ENCODE measurements around the gene ATP10D. TPM values are rescaled to one million over a fixed set of nuclear protein-coding genes. Genes with fewer than 3 reads are reported as not detected.

ATP10D gene
- total RNA-seq, 1 experiment from 2014 or later, result 3.8 TPM

DNA sequence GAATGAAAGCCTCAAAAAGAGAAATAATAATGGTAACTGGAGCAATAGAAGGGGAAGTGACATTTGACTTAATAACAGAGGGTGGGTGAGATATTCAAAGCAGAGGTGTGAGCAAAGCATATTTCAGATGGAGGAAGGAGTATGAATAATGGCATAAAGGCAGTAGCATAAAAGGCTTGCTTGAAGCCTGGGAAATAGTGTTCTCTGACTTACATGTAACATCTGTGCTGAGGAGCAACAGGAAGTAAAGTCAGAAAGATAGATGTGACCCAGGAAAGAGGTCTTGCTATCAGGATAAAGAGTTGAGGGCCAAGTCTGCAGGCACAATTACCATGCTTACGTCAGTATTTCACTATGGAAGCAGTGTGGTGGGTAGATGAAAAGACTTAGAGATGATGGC, 28.4 kb downstream of the ATP10D start:
- no peak overlapping the region for H3K4me3 Mint-ChIP-seq
- WGBS (ENCODE audit: extremely low coverage, insufficient read length, low lambda C conversion rate), result no CpG with 5 or more reads among the region's 1 CpG
- H3K14ac ChIP-seq (ENCODE audit: insufficient read depth, low read length), result no peak overlapping the region
- H2BK120ac ChIP-seq (ENCODE audit: low read depth, low read length, poor library complexity, severe bottlenecking), result no peak overlapping the region
- no peaks in the 10 kb centered on the region for H4K20me1 ChIP-seq (ENCODE audit: control insufficient read depth, insufficient read depth, insufficient read length)
- no peaks in the 10 kb centered on the region for H3K9me3 ChIP-seq (ENCODE audit: control insufficient read depth, low read depth, low read length)
- no peaks in the 10 kb centered on the region for H3K23me2 ChIP-seq (ENCODE audit: insufficient read length, low read depth, low read length, poor library complexity, severe bottlenecking)
- no peak overlapping the region for H3K4me2 ChIP-seq (ENCODE audit: insufficient read depth, insufficient read length, low read length)
- H3K36me3 Mint-ChIP-seq (ENCODE audit: insufficient read depth in 1 of 3, low read depth in 3 of 3), result no peaks in the 10 kb centered on the region; a peak in 1 of 7 replicates
- H3K9me3 Mint-ChIP-seq, result no peaks in the 10 kb centered on the region
- no peaks in the 10 kb centered on the region for H3K27me3 ChIP-seq (ENCODE audit: insufficient read depth, low read length)
- no peak overlapping the region for H3K9ac ChIP-seq (ENCODE audit: extremely low read depth, insufficient read length, low read length)
- no peak overlapping the region for H2BK15ac ChIP-seq (ENCODE audit: low read depth, low read length)
- H3T11ph ChIP-seq (ENCODE audit: low read length), result no peak overlapping the region
- H3K18ac ChIP-seq (ENCODE audit: insufficient read length, low read depth, low read length), result no peak overlapping the region
- no peak overlapping the region for H3K23ac ChIP-seq (ENCODE audit: insufficient read length, low read depth, low read length)
- no peak overlapping the region for H3K27ac ChIP-seq (ENCODE audit: insufficient read length, low read depth, low read length)
- no peak overlapping the region for H4K91ac ChIP-seq (ENCODE audit: insufficient read length, low read depth, low read length)
- H3K56ac ChIP-seq (ENCODE audit: insufficient read length, low read depth, low read length), result no peak overlapping the region
- no peak overlapping the region for H2AK5ac ChIP-seq (ENCODE audit: insufficient read length, low read length)
- no peak overlapping the region for H3K27ac Mint-ChIP-seq
- H2BK5ac ChIP-seq (ENCODE audit: insufficient read length, low read length), result no peak overlapping the region
- no peak overlapping the region for H2AFZ ChIP-seq (ENCODE audit: low read length)
- H3K79me2 ChIP-seq (ENCODE audit: insufficient read depth, low read length), result no peaks in the 10 kb centered on the region
- DNase-seq, result no peak
- no peak overlapping the region for H2BK12ac ChIP-seq (ENCODE audit: insufficient read length, low read depth, low read length)
- no peak overlapping the region for H3K4ac ChIP-seq (ENCODE audit: low read depth, low read length)
- H3K27me3 Mint-ChIP-seq (ENCODE audit: low read depth), result no peaks in the 10 kb centered on the region
- H4K8ac ChIP-seq (replicated peaks; ENCODE audit: insufficient read length, low read depth, low read length), result no peak overlapping the region
- peaks cover 13 to 14% of the 10 kb centered on the region in 2 experiments for H3K4me1 Mint-ChIP-seq
- H3K79me1 ChIP-seq (ENCODE audit: insufficient read depth, low read depth, low read length, poor library complexity, severe bottlenecking), result no peaks in the 10 kb centered on the region
- TF ChIP-seq, protein P1, sequence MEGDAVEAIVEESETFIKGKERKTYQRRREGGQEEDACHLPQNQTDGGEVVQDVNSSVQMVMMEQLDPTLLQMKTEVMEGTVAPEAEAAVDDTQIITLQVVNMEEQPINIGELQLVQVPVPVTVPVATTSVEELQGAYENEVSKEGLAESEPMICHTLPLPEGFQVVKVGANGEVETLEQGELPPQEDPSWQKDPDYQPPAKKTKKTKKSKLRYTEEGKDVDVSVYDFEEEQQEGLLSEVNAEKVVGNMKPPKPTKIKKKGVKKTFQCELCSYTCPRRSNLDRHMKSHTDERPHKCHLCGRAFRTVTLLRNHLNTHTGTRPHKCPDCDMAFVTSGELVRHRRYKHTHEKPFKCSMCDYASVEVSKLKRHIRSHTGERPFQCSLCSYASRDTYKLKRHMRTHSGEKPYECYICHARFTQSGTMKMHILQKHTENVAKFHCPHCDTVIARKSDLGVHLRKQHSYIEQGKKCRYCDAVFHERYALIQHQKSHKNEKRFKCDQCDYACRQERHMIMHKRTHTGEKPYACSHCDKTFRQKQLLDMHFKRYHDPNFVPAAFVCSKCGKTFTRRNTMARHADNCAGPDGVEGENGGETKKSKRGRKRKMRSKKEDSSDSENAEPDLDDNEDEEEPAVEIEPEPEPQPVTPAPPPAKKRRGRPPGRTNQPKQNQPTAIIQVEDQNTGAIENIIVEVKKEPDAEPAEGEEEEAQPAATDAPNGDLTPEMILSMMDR (conservative IDR thresholded peaks at IDR 0.05), result no peak
- H4K5ac ChIP-seq (ENCODE audit: insufficient read length, low read depth, low read length), result no peak overlapping the region
- H2BK20ac ChIP-seq (ENCODE audit: low read depth, low read length, poor library complexity, severe bottlenecking), result no peak overlapping the region
- no peaks in the 10 kb centered on the region for H3K4me1 ChIP-seq (ENCODE audit: insufficient read depth, low read length)
